Central memory CD8-positive, alpha-beta T cell (primary cell): Measurements from ENCODE around the gene CELF5.
"Not testable (repeated sequence)": the region's sequence is repeated elsewhere in the genome, so short reads cannot be mapped to it uniquely, and the experiment has no call there.

Experiments used
- ATAC-seq: fragments of 150-1000 bp; cut with Tn5 transposase; replicated peaks from 2 replicates; pipeline ENCODE4 v1.10.0; 2022; ENCODE audit warnings: mild to moderate bottlenecking, moderate FRiP score, moderate number of reproducible peaks; ENCODE audit not compliant: poor library complexity, severe bottlenecking; ENCODE audit errors: extremely low read depth
- DNase-seq, 2 donors: peaks; one replicate each; pipeline ENCODE4 v3.0.0; 2021; ENCODE audit warnings: low spot score in 2 of 2
- H3K27ac Mint-ChIP-seq: one replicate; pipeline ENCODE4 v1.8.0; 2022; ENCODE audit warnings: low read depth, mild to moderate bottlenecking, moderate library complexity, mixed read lengths
- H3K27me3 Mint-ChIP-seq: one replicate; pipeline ENCODE4 v1.8.0; 2022; ENCODE audit warnings: mixed read lengths
- H3K36me3 Mint-ChIP-seq: one replicate; pipeline ENCODE4 v1.8.0; 2022; ENCODE audit warnings: mild to moderate bottlenecking, moderate library complexity, mixed read lengths; ENCODE audit not compliant: insufficient read depth
- H3K4me1 Mint-ChIP-seq: one replicate; pipeline ENCODE4 v1.8.0; 2022; ENCODE audit warnings: mixed read lengths
- H3K4me3 Mint-ChIP-seq: one replicate; pipeline ENCODE4 v1.8.0; 2022; ENCODE audit warnings: mild to moderate bottlenecking, moderate library complexity, mixed read lengths
- H3K9me3 Mint-ChIP-seq: one replicate; pipeline ENCODE4 v1.8.0; 2022; ENCODE audit warnings: mixed read lengths

Gene CELF5

GRCh38 chr19:3335431-3336350, 111.2 kb downstream of the CELF5 start:
- Mint-ChIP-seq H3K9me3 (no peaks in the 10 kb centered on the region), H3K36me3 (peaks cover under 1% of the 10 kb centered on the region), H3K27me3 (peaks cover 8% of the 10 kb centered on the region), H3K4me3 (no peak overlapping the region), H3K27ac (no peak overlapping the region), H3K4me1 (peaks cover 15% of the 10 kb centered on the region)
- no peak for DNase-seq
- no peak for ATAC-seq

DNA sequence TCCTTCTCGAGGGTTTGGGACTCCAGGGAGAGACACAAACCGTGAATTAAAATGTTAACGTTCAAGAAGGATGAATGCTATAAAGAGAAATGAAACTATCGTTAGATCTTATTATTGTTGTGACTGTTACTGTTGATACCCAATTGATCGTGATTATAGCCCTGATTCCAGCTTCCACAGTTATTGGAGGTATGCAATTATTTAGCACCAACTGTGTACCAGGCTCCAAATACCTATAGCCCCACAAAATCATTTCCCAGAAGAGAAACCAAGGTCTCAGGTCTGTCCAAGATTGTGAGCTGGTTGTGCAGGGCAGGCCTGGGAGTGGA, 111.9 kb downstream of the CELF5 start:
- no peak for DNase-seq
- ATAC-seq = no peak
- H3K27me3 Mint-ChIP-seq = peaks cover 8% of the 10 kb centered on the region
- peaks cover 15% of the 10 kb centered on the region for H3K4me1 Mint-ChIP-seq
- no peaks in the 10 kb centered on the region for H3K9me3 Mint-ChIP-seq
- no peak overlapping the region for H3K27ac Mint-ChIP-seq
- peaks cover 2% of the 10 kb centered on the region for H3K36me3 Mint-ChIP-seq
- no peak overlapping the region for H3K4me3 Mint-ChIP-seq

- no peak overlapping the region for H3K4me3 Mint-ChIP-seq
- DNase-seq (no peak), ATAC-seq (no peak)
- no peak overlapping the region for H3K27ac Mint-ChIP-seq
- H3K9me3 Mint-ChIP-seq = no peaks in the 10 kb centered on the region
- peaks cover 2% of the 10 kb centered on the region for H3K36me3 Mint-ChIP-seq
- H3K27me3 Mint-ChIP-seq = peaks cover 8% of the 10 kb centered on the region
- peaks cover 15% of the 10 kb centered on the region for H3K4me1 Mint-ChIP-seq
Measured at GRCh38 chr19:3336680-3337523, 112.4 kb downstream of the CELF5 start.

DNA sequence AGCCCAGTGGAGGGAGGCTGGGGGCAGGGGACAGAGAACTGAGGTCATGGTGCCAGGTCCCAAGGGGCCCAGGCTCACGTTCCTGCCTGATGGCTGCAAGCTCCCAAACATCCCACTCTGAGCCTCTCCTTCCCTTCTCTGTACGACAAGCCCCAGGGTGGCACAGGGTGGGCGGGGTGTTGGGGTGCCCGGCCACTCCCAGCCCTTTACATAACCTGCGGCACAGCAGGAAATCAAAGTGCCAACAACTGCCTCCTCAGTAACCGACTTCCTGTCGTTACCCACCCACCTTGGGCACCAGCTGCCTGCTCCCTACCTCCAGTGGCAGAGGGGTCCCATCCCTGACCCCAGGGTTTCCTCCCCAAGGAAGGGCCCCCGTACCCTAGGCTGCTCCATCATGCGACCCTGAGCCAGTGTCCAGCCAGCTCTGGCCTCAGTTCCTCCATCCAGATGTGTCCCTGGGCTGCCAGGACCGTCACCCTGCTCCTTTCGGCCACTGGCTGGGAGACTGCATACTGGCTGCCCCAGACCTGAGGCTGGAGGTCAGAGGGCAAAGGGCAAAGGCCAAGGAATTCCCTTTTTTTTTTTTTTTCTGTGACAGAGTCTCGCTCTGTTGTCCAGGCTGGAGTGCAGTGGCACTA, 114.2 kb downstream of the CELF5 start:
- H3K4me3 Mint-ChIP-seq = peak overlapping the region; percentile 61
- peaks cover 2% of the 10 kb centered on the region for H3K36me3 Mint-ChIP-seq
- peaks cover 7% of the 10 kb centered on the region for H3K4me1 Mint-ChIP-seq
- peak overlapping the region; percentile 67 for H3K27ac Mint-ChIP-seq
- ATAC-seq (peak; percentile 97), DNase-seq (peak in 1 of 2 donors; percentile 34)
- no peaks in the 10 kb centered on the region for H3K9me3 Mint-ChIP-seq
- peaks cover 8% of the 10 kb centered on the region for H3K27me3 Mint-ChIP-seq

- Mint-ChIP-seq H3K27me3 (no peaks in the 10 kb centered on the region), H3K27ac (no peak overlapping the region), H3K9me3 (no peaks in the 10 kb centered on the region), H3K4me3 (peak overlapping the region; percentile 37), H3K4me1 (peaks cover 7% of the 10 kb centered on the region), H3K36me3 (peaks cover 2% of the 10 kb centered on the region)
- ATAC-seq (no peak), DNase-seq (no peak)
Measured at GRCh38 chr19:3340340-3340739, 115.9 kb downstream of the CELF5 start.

- Mint-ChIP-seq H3K9me3 (no peaks in the 10 kb centered on the region), H3K27ac (no peak overlapping the region), H3K4me1 (peaks cover 7% of the 10 kb centered on the region), H3K4me3 (no peak overlapping the region), H3K27me3 (no peaks in the 10 kb centered on the region), H3K36me3 (peaks cover 2% of the 10 kb centered on the region)
- DNase-seq (no peak), ATAC-seq (no peak)
Measured at GRCh38 chr19:3342246-3342645, 117.8 kb downstream of the CELF5 start.

GRCh38 chr19:3342962-3343361, 118.5 kb downstream of the CELF5 start:
- DNase-seq, H3K36me3 Mint-ChIP-seq, H3K9me3 Mint-ChIP-seq, H3K27ac Mint-ChIP-seq, H3K4me3 Mint-ChIP-seq, H3K27me3 Mint-ChIP-seq, H3K4me1 Mint-ChIP-seq, ATAC-seq: not testable (repeated sequence)

DNA sequence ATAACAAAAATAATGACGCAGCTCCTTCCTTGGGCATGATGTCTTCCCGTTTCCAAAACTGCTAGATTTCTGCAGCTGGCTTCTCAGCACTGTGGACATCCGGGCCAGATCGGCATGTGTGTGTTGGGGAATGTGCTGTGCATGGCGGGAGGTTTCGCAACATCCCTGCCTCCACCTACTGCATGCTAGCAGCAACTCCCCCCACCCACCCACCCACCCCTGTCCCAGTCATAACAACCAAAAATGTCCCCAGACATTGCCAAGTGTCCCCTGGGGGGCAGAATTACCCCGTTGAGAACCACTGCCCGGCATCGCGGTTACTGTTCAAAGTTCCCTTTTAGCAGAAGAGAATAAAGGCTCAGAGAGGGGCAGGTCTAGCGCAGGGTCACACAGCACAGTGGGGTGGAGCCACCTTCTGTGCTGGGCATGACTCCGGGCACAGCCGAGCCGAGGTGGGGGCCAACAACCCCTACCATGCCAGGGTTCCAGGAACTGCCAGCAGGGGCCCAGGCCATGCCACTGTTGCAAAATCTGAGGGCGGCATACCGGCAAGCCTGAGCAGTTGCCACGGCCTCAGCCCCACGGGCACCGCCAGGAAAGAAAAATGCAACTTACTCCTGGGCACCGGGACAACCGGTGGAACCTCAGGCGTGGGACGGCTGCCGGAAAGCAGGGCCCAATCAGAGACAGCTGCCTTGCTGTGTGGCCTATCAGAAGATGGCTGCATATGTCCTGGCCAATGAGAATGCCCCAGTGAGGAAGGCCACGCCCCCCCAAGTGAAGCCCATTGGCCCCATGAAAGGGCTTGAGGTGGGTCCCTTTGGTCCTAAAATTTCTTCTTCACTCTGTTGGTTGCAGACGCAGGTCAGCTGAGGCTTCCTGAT, 119.4 kb downstream of the CELF5 start:
- peaks cover 2% of the 10 kb centered on the region for H3K36me3 Mint-ChIP-seq
- ATAC-seq (peak; percentile 71), DNase-seq (peak in 1 of 2 donors; percentile 31)
- H3K4me3 Mint-ChIP-seq = peak overlapping the region; percentile 54
- H3K27ac Mint-ChIP-seq = no peak overlapping the region
- H3K27me3 Mint-ChIP-seq = no peaks in the 10 kb centered on the region
- H3K9me3 Mint-ChIP-seq = no peaks in the 10 kb centered on the region
- H3K4me1 Mint-ChIP-seq = peaks cover under 1% of the 10 kb centered on the region

- Mint-ChIP-seq H3K4me3 (peak overlapping the region; percentile 54), H3K36me3 (peaks cover 2% of the 10 kb centered on the region), H3K27me3 (no peaks in the 10 kb centered on the region), H3K4me1 (no peaks in the 10 kb centered on the region), H3K9me3 (no peaks in the 10 kb centered on the region), H3K27ac (peak overlapping the region; percentile 46)
- ATAC-seq (no peak), DNase-seq (no peak)
Measured at GRCh38 chr19:3344608-3345598, 120.4 kb downstream of the CELF5 start.

DNA sequence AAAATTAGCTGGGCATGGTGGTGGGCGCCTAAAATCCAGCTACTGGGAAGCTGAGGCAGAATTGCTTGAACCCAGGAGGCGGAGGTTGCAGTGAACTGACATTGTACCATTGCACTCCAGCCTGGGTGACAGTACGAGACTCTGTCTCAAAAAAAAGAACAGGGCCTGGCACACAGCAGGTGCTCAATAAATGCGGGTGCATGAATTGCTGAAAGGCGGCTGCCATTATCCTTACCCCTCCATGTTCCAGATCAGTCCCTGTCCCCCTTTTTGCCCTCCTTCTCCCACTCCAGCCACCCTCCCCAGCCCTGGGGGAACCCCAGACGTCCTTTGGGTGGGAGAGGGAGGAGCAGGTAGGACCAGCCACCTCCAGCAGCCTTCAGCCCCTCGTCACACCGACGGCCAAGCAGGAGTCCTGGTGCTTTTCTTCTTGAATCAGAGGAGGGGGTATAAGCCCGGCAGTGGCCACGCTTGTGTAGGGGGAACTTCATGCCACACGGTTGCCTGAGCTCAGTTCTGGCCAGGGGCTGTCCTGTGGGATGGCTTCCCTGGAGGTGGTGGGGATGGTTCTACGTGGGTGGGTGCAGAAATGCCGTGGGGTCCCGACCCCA, 121.5 kb downstream of the CELF5 start:
- Mint-ChIP-seq H3K27ac (no peak overlapping the region), H3K4me3 (no peak overlapping the region), H3K4me1 (no peaks in the 10 kb centered on the region), H3K9me3 (no peaks in the 10 kb centered on the region), H3K36me3 (no peaks in the 10 kb centered on the region), H3K27me3 (no peaks in the 10 kb centered on the region)
- ATAC-seq (no peak), DNase-seq (no peak)
